Stimulated activated CD4-positive, alpha-beta T cell treated with anti-CD3 and anti-CD28 coated beads, Interleukin-12 subunit alpha, Interleukin-12 subunit beta, amount 100 ng/mL, for 24 hours (primary cell): ENCODE results near the gene TEX10.
"Not testable (repeated sequence)": the region's sequence is repeated elsewhere in the genome, so short reads cannot be mapped to it uniquely, and the experiment has no call there.

Experiments used
- DNase-seq, 2 experiments: peaks; one replicate each; pipeline ENCODE4 v3.0.0-alpha.2; 2020; ENCODE audit warnings: low read depth in 2 of 2

Gene TEX10

GRCh38 chr9:100352727-100353505 is at the start of gene TEX10:
Gene TEX10, minus strand, starts transcription at chr9:100352942. Its CDS starts 3,579 bp downstream, at chr9:100349363.
- DNase-seq: peak; percentile 72 to 86

- DNase-seq: no peak
Measured at GRCh38 chr9:100401042-100401441, 48.3 kb upstream of the TEX10 start.

GRCh38 chr9:100397529-100398266 is 45.0 kb upstream of the TEX10 start:
- no peak for DNase-seq

DNA sequence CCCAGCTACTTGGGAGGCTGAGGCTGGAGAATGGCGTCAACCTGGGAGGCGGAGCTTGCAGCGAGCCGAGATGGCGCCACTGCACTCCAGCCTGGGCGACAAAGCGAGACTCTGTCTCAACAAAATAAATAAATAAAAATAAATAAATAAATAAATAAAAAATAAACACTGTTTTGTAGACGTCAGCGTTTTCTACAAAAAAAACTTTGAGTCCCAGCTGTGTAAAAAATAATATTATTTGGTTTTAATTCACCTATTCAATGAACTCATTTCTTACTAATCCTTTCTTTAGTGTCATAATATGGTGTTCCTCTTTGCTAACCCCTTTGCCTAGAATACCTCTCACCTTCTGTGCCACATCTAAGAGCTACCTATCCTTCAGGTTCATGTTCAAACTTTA is 44.0 kb upstream of the TEX10 start:
- no peak for DNase-seq

DNA sequence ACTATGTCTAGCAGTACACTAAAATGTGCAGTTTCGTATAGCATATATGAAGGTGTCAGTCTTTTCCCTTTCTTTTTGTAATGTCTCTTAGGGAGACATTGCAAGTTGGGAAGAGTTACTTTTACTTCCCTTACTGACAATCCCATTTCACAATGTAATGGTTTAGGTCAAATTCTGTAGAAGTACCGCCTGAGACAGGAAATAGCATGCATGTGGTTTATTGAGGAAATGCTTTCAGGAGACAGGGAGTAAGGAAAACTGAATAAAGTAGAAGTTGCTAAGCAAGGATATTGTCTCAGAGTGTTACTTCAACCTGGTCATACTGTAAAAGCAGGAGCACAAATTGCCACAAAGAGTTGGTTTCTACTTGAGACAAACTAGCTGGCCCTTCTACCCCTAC is 42.1 kb upstream of the TEX10 start:
- no peak for DNase-seq

- no peak for DNase-seq
Measured at GRCh38 chr9:100394032-100394695, 41.4 kb upstream of the TEX10 start.

GRCh38 chr9:100392989-100393388 is 40.2 kb upstream of the TEX10 start:
- DNase-seq: not testable (repeated sequence)

- DNase-seq: no peak
Measured at GRCh38 chr9:100379862-100380261, 27.1 kb upstream of the TEX10 start.

DNA sequence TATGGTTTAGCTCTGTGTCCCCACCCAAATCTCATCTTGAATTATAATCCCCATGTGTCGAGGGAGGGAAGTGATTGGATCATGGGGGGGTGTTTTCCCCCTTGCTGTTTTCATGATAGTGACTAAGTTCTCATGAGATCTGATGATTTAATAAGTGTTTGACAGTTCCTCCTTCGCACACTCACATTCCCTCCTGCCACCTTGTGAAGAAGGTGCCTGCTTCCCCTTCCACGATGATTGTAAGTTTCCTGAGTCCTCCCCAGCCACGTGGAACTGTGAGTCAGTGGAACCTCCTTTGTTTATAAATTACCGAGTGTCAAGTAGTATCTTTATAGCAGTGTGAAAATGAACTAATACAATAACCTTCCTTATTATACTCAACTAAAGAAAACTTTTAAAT is 24.3 kb upstream of the TEX10 start:
- DNase-seq: no peak

GRCh38 chr9:100375658-100376057 is 22.9 kb upstream of the TEX10 start:
- DNase-seq: no peak

- no peak for DNase-seq
Measured at GRCh38 chr9:100372648-100373047, 19.9 kb upstream of the TEX10 start.

- DNase-seq: no peak
Measured at GRCh38 chr9:100370064-100370723, 17.5 kb upstream of the TEX10 start.

- no peak for DNase-seq
Measured at GRCh38 chr9:100368672-100369071, 15.9 kb upstream of the TEX10 start.

- DNase-seq: no peak
Measured at GRCh38 chr9:100366121-100366520, 13.4 kb upstream of the TEX10 start.

DNA sequence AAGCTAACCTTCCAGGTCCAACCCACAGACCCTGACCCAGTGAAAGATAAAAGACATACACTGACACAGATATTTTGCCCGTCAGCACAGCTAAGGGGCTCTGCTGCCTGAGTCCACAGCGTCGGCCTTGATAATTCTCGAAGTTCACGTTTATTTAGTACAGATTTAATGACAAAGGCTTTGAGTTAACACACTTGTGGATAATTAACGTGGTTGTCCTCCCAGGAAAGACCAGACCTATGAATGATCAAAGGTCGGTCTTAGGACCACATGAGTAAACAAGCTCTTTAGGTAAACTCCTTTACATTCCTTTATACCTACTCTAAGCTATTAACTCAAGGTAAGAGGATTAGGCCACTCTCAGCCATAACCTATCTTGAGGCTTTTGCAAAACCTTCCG is 11.3 kb upstream of the TEX10 start:
- DNase-seq: no peak

DNA sequence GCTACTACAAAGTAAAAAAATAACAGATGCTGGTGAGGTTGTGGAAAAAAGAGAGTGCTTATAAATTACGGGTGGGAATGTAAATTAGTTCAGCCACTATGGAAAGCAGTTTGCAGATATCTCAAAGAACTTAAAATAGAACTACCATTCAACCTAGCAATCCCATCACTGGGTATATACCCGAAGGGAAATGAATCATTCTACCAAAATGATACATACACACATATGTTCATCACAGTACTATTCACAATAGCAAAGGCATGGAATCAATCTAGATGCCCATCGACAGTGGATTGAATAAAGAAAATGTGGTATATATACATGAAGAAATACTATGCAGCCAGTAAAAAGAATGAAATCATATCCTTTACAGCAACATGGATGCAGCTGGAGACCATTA is 6.3 kb upstream of the TEX10 start:
- DNase-seq: no peak

GRCh38 chr9:100357501-100357900 is 4.8 kb upstream of the TEX10 start:
- DNase-seq: no peak

GRCh38 chr9:100355561-100355960 is 2.8 kb upstream of the TEX10 start:
- DNase-seq: no peak

- DNase-seq: no peak
Measured at GRCh38 chr9:100354121-100354800, 1.5 kb upstream of the TEX10 start.

GRCh38 chr9:100352201-100352726 is 478 bp downstream of the TEX10 start:
- peak in 1 of 2 experiments; percentile 17 for DNase-seq

DNA sequence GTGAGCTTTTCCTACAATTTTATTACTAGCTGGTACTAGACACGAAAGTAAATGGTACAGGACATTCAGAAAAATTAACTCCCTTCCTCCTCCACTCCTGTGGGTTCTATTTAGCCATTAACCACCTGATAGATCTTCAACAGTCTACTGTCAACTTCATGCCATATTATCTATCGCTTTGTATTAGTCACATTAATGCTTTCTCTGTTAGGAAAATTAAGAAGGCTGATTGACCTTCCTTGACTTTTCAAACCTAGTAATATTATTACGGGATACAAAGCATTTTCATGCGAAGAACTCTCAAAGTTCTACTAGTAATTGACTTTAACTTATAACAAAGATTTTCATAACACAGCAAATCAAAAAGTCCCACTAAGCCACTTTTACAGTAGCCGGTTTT is 1.2 kb downstream of the TEX10 start:
- DNase-seq: no peak
